Keratinocyte (primary cell): ENCODE data around the gene ADCY7. TPM values are rescaled to one million over a fixed set of nuclear protein-coding genes. Genes with fewer than 3 reads are reported as not detected.

Experiments
- DNase-seq: peaks from one replicate; pipeline ENCODE4 v3.0.0-alpha.2; 2011; ENCODE audit warnings: low read depth, missing footprints, low spot score
- FAIRE-seq: peaks from 2 replicates; lab custom pipeline; 2011; peaks lifted over from hg19 to GRCh38; lab: Jason Lieb, UNC
- H2AFZ ChIP-seq: 2 replicates; pipeline ENCODE4 v1.6.0; 2012; ENCODE audit warnings: low read length, control low read depth, inconsistent platforms; ENCODE audit not compliant: control insufficient read depth
- H3K27ac ChIP-seq: 2 replicates; pipeline ENCODE4 v1.5.1; 2011; ENCODE audit warnings: low read length; ENCODE audit not compliant: control insufficient read depth, insufficient read depth
- H3K27me3 ChIP-seq: 3 replicates; pipeline ENCODE4 v1.6.0; 2011; ENCODE audit warnings: low read length; ENCODE audit not compliant: control insufficient read depth, insufficient read depth; ENCODE audit errors: extremely low read depth
- H3K36me3 ChIP-seq, 2 experiments: 2 replicates in 1 of 2; 3 replicates in 1 of 2; pipeline ENCODE4 v1.5.1; 2011; ENCODE audit warnings: low read length in 2 of 2, mild to moderate bottlenecking in 1 of 2; ENCODE audit not compliant: control insufficient read depth in 2 of 2, insufficient read depth in 2 of 2; ENCODE audit errors: extremely low read depth in 1 of 2
- H3K4me1 ChIP-seq: 3 replicates; pipeline ENCODE4 v1.5.1; 2011; ENCODE audit warnings: low read length; ENCODE audit not compliant: control insufficient read depth, insufficient read depth; ENCODE audit errors: extremely low read depth
- H3K4me2 ChIP-seq: 3 replicates; pipeline ENCODE4 v1.6.0; 2011; ENCODE audit warnings: low read depth, low read length; ENCODE audit not compliant: control insufficient read depth, insufficient read depth; ENCODE audit errors: extremely low read depth
- H3K4me3 ChIP-seq, 3 experiments: fragments of 200-600 bp in 1 of 3; sonication (generic) in 1 of 3; 2 replicates in 2 of 3; 3 replicates in 1 of 3; pipeline ENCODE4 v1.5.1; 2011 to 2016; ENCODE audit warnings: low read length in 3 of 3, mild to moderate bottlenecking in 3 of 3, control low read depth in 2 of 3, inconsistent platforms in 1 of 3, low read depth in 1 of 3, mixed read lengths in 1 of 3, mixed run types in 1 of 3, moderate library complexity in 1 of 3; ENCODE audit not compliant: control insufficient read depth in 2 of 3, insufficient read depth in 2 of 3; ENCODE audit errors: extremely low read depth in 1 of 3
- H3K79me2 ChIP-seq: 2 replicates; pipeline ENCODE4 v1.6.0; 2012; ENCODE audit warnings: low read length; ENCODE audit not compliant: control insufficient read depth, insufficient read depth
- H3K9ac ChIP-seq: 3 replicates; pipeline ENCODE4 v1.6.0; 2011; ENCODE audit warnings: low read length; ENCODE audit not compliant: control insufficient read depth, insufficient read depth; ENCODE audit errors: extremely low read depth
- H3K9me1 ChIP-seq: 3 replicates; pipeline ENCODE4 v1.6.0; 2011; ENCODE audit warnings: low read length; ENCODE audit not compliant: control insufficient read depth, insufficient read depth; ENCODE audit errors: extremely low read depth
- H3K9me3 ChIP-seq: 2 replicates; pipeline ENCODE4 v1.5.1; 2012; ENCODE audit warnings: low read depth, low read length; ENCODE audit not compliant: control insufficient read depth
- H4K20me1 ChIP-seq: 3 replicates; pipeline ENCODE4 v1.6.0; 2011; ENCODE audit warnings: low read length; ENCODE audit not compliant: control insufficient read depth, insufficient read depth; ENCODE audit errors: extremely low read depth
- CTCF ChIP-seq, 3 experiments: IDR thresholded peaks in 1 of 3; conservative IDR thresholded peaks in 1 of 3; optimal IDR thresholded peaks in 1 of 3; 2 replicates in 2 of 3; 3 replicates in 1 of 3; pipeline versions ENCODE3 to v1.5.1; 2011; ENCODE audit warnings: low read length in 3 of 3, mild to moderate bottlenecking in 3 of 3, moderate library complexity in 2 of 3, control low read depth in 1 of 3, inconsistent platforms in 1 of 3; ENCODE audit not compliant: insufficient read depth in 2 of 3; ENCODE audit errors: extremely low read depth in 1 of 3
- EZH2 ChIP-seq: IDR thresholded peaks from one replicate; pipeline ENCODE4 v1.6.1; 2012; ENCODE audit warnings: inconsistent platforms, mild to moderate bottlenecking, low read length, moderate library complexity
- dilution Hi-C: fragments of 300-500 bp; cut with MboI; formaldehyde crosslinking; loops from one replicate; pipeline ENCODE4 v1.7.0; 2020; ENCODE audit warnings: low sequenced_read_pairs; ENCODE audit not compliant: extremely low pct_ligation_motif_present
- polyA plus RNA-seq, 5 experiments: library from polyadenylated mRNA; depleted of rRNA in 3 of 5; stranded (reverse) in 3 of 5; stranded (forward) in 1 of 5; unstranded in 1 of 5; fragments of >200 nt; gene quantifications; 1 replicate in 1 of 5; 2 replicates in 3 of 5; 3 replicates in 1 of 5; pipeline versions ENCODE4 v1.2.1 to v1.2.3, GENCODE V29; 2011 to 2012; ENCODE audit warnings: missing spikeins in 2 of 5, low read depth in 1 of 5, low replicate concordance in 1 of 5

ADCY7 gene
- polyA plus RNA-seq, 1 donor (not counting 4 experiments of a cell fraction or from before 2014, with no cell fraction given): 5.1 TPM

DNA sequence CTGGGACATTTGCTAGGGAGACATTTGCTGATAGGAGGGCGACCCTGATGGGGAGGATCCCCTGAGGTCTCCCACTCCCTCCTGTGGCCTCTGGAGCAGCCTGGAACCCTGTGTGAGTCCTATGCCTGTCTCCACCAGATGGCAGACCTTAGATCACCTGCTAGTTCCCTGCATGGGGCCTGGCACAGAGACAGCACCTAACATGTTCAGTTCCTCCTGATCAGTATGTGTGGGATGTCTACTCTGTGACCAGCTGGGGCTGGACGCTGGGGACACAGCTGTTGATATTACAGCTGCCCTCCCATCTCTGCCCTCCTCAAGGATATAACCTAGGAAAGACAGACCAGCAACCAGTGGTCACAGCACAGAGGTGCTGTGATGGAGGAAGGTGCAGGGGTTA, 1.1 kb upstream of the ADCY7 start:
- no peak overlapping the region for H3K27ac ChIP-seq
- H3K9ac ChIP-seq: no peak overlapping the region
- no peaks in the 10 kb centered on the region for H3K27me3 ChIP-seq
- TF ChIP-seq EZH2 (no peak), CTCF (optimal IDR thresholded peaks at IDR 0.05 in 1 of 3, IDR thresholded peaks at IDR 0.05 in 1 of 3, conservative IDR thresholded peaks at IDR 0.05 in 1 of 3; ENCODE audit: extremely low read depth in 1 of 3, insufficient read depth in 2 of 3, low read length in 3 of 3) (peak; percentile 27 to 64 (median 59))
- no peak overlapping the region for H3K4me2 ChIP-seq
- H2AFZ ChIP-seq: no peak overlapping the region
- no peaks in the 10 kb centered on the region for H4K20me1 ChIP-seq
- H3K4me3 ChIP-seq: no peak overlapping the region
- no peak for DNase-seq
- H3K79me2 ChIP-seq: no peaks in the 10 kb centered on the region
- H3K9me3 ChIP-seq: no peaks in the 10 kb centered on the region
- FAIRE-seq: no peak
- peaks cover 18% of the 10 kb centered on the region for H3K4me1 ChIP-seq
- H3K9me1 ChIP-seq: no peaks in the 10 kb centered on the region
- dilution Hi-C loops: no loop called here
- H3K36me3 ChIP-seq: no peaks in the 10 kb centered on the region

DNA sequence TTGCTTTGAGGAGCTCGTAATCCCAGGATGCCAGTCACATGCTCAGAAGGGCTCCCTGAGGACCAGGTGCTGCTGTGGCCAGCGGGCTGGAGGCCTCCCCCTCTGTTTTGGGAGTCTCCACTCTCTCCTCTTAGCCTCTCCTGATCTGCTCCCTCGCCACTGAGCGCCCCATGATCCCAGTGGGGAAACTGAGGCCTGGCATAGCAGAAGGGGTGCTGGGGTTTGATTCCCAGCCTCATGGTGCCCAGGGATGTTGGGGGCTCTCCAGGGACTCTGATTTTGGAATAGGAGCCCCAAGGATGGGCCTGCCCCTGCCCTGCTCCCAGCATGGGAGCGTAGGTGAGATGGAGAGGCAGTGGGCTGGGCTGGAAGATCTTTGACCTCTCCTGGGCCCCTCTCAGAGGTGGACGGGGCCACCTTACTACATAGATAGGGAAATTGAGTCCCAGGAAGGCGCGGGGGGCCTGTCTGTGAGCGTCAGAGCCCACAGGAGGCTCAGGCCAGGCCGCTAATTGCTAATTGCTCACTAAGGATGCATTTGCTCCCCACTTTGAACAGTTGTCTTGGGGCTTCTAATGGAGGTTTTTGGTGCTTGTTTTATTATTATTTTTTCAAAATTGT, 525 bp upstream of the ADCY7 start:
- Histone ChIP-seq H3K9me3 (no peaks in the 10 kb centered on the region), H3K27me3 (no peaks in the 10 kb centered on the region), H3K9me1 (no peaks in the 10 kb centered on the region), H3K4me2 (peak overlapping the region; percentile 80), H3K79me2 (no peaks in the 10 kb centered on the region), H3K27ac (peak overlapping the region; percentile 53), H3K4me3 (peak overlapping the region in 1 of 3 experiments; percentile 58), H3K9ac (peak overlapping the region; percentile 64), H2AFZ (peak overlapping the region; percentile 52), H3K4me1 (peaks cover 18% of the 10 kb centered on the region), H3K36me3 (no peaks in the 10 kb centered on the region), H4K20me1 (no peaks in the 10 kb centered on the region)
- dilution Hi-C loops: no loop called here
- TF ChIP-seq EZH2: no peak
- no peak for TF ChIP-seq CTCF (optimal IDR thresholded peaks at IDR 0.05 in 1 of 3, IDR thresholded peaks at IDR 0.05 in 1 of 3, conservative IDR thresholded peaks at IDR 0.05 in 1 of 3; ENCODE audit: extremely low read depth in 1 of 3, insufficient read depth in 2 of 3, low read length in 3 of 3)
- DNase-seq: no peak
- no peak for FAIRE-seq
